M059J (cell line): ENCODE measurements around the gene KIAA1549. TPM values are rescaled to one million over a fixed set of nuclear protein-coding genes. Genes with fewer than 3 reads are reported as not detected.
"Not testable (repeated sequence)": the region's sequence is repeated elsewhere in the genome, so short reads cannot be mapped to it uniquely, and the experiment has no call there.

Experiments used
- DNase-seq: peaks from one replicate; pipeline ENCODE4 v3.0.0-alpha.2; 2012; ENCODE audit warnings: low read depth
- total RNA-seq: library from RNA; depleted of rRNA; stranded (reverse); fragments of >200 nt; shearing (Covaris generic); gene quantifications from 2 replicates; pipeline ENCODE4 v1.2.3, GENCODE V29; 2014

The KIAA1549 gene
- total RNA-seq, 1 experiment from 2014 or later = 3.9 TPM

- no peak for DNase-seq
These were observed 36.6 kb downstream of the KIAA1549 start for GRCh38 chr7:138944592-138944991.

- DNase-seq = no peak
These were observed 38.1 kb downstream of the KIAA1549 start for GRCh38 chr7:138943061-138943460.

- no peak for DNase-seq
These were observed 39.6 kb downstream of the KIAA1549 start for GRCh38 chr7:138941545-138941944.

- not testable (repeated sequence) for DNase-seq
These were observed 40.6 kb downstream of the KIAA1549 start for GRCh38 chr7:138940602-138941001.

- DNase-seq = no peak
These were observed 43.7 kb downstream of the KIAA1549 start for GRCh38 chr7:138937484-138937883.

- DNase-seq = peak; percentile 96
These were observed 45.7 kb downstream of the KIAA1549 start for GRCh38 chr7:138935465-138936011.

GRCh38 chr7:138934861-138935260 is 46.3 kb downstream of the KIAA1549 start:
- peak; percentile 91 for DNase-seq

GRCh38 chr7:138934367-138934766 is 46.8 kb downstream of the KIAA1549 start:
- DNase-seq = no peak

GRCh38 chr7:138932870-138933269 is 48.3 kb downstream of the KIAA1549 start:
- DNase-seq = no peak

- no peak for DNase-seq
These were observed 48.8 kb downstream of the KIAA1549 start for GRCh38 chr7:138932427-138932826.

GRCh38 chr7:138929969-138930368 is 51.2 kb downstream of the KIAA1549 start:
- DNase-seq = no peak

GRCh38 chr7:138926241-138926612 is 55.0 kb downstream of the KIAA1549 start:
- no peak for DNase-seq

GRCh38 chr7:138924501-138925225 is 56.5 kb downstream of the KIAA1549 start:
- no peak for DNase-seq

GRCh38 chr7:138921277-138921676 is 59.9 kb downstream of the KIAA1549 start:
- DNase-seq = no peak

- DNase-seq = no peak
These were observed 61.3 kb downstream of the KIAA1549 start for GRCh38 chr7:138919911-138920310.

- peak; percentile 20 for DNase-seq
These were observed 62.0 kb downstream of the KIAA1549 start for GRCh38 chr7:138919216-138919615.

- no peak for DNase-seq
These were observed 62.4 kb downstream of the KIAA1549 start for GRCh38 chr7:138918756-138919155.

GRCh38 chr7:138918176-138918575 is 63.0 kb downstream of the KIAA1549 start:
- DNase-seq = no peak

- no peak for DNase-seq
These were observed 63.4 kb downstream of the KIAA1549 start for GRCh38 chr7:138917771-138918170.

GRCh38 chr7:138916731-138917130 is 64.5 kb downstream of the KIAA1549 start:
- no peak for DNase-seq

GRCh38 chr7:138916275-138916674 is 64.9 kb downstream of the KIAA1549 start:
- no peak for DNase-seq

- DNase-seq = no peak
These were observed 67.4 kb downstream of the KIAA1549 start for GRCh38 chr7:138913783-138914182.

GRCh38 chr7:138911007-138911406 is 70.2 kb downstream of the KIAA1549 start:
- DNase-seq = no peak

GRCh38 chr7:138907850-138908249 is 73.3 kb downstream of the KIAA1549 start:
- no peak for DNase-seq
